ENCODE measurements around the gene CBX3.
A peak's percentile ranks its signal among the peaks of the same experiment; 100 is the strongest.
"Not testable (repeated sequence)": the region's sequence is repeated elsewhere in the genome, so short reads cannot be mapped to it uniquely, and the experiment has no call there.

Gene CBX3

GRCh38 chr7:26163804-26164203, 37.7 kb upstream of the CBX3 start:
- WGBS (ENCODE audit: extremely low coverage, insufficient coverage, insufficient read length): no CpG with 5 or more reads among the region's 1 CpG
- H2BK5ac ChIP-seq (ENCODE audit: low read depth, low read length, poor library complexity): not testable (repeated sequence)

GRCh38 chr7:26165950-26166683, 35.4 kb upstream of the CBX3 start:
- Histone ChIP-seq H3K23ac (ENCODE audit: low read length) (no peak overlapping the region), H2BK12ac (ENCODE audit: low read length) (peak overlapping the region; percentile 11), H3K9ac (ENCODE audit: low read length) (no peak overlapping the region), H2BK5ac (ENCODE audit: low read depth, low read length, poor library complexity) (no peak overlapping the region), H4K8ac (ENCODE audit: low read depth, low read length) (no peak overlapping the region), H3K79me1 (ENCODE audit: low read length) (peaks cover 3% of the 10 kb centered on the region), H3K4ac (ENCODE audit: low read depth, low read length) (no peak overlapping the region), H3K18ac (ENCODE audit: low read length) (no peak overlapping the region), H2AK5ac (ENCODE audit: low read length) (peak overlapping the region; percentile 49), H3K36me3 (ENCODE audit: control insufficient read depth in 1 of 2, insufficient read depth in 2 of 2, low read length in 2 of 2) (no peaks in the 10 kb centered on the region), H3K4me1 (ENCODE audit: control insufficient read depth in 1 of 2, insufficient read depth in 2 of 2, low read length in 2 of 2) (peaks cover 7 to 11% of the 10 kb centered on the region in 2 experiments), H3K9me3 (ENCODE audit: insufficient read depth, low read depth, low read length) (no peaks in the 10 kb centered on the region), H3K4me2 (ENCODE audit: low read length) (no peak overlapping the region), H4K91ac (ENCODE audit: low read depth, low read length) (peak overlapping the region; percentile 37), H2AFZ (ENCODE audit: insufficient read depth, low read length, poor library complexity) (no peak overlapping the region), H2BK120ac (ENCODE audit: insufficient read depth, low read length, poor library complexity) (no peak overlapping the region), H3K4me3 (ENCODE audit: low read depth, low read length) (no peak overlapping the region), H3K27me3 (ENCODE audit: insufficient read depth, low read length) (no peaks in the 10 kb centered on the region), H4K12ac (ENCODE audit: low read depth, low read length) (no peak overlapping the region), H3K14ac (ENCODE audit: low read length) (no peak overlapping the region), H3K27ac (ENCODE audit: low read depth, low read length) (no peak overlapping the region), H3K79me2 (ENCODE audit: control insufficient read depth, insufficient read depth, low read length, poor library complexity) (no peaks in the 10 kb centered on the region)
- peak in 1 of 2 donors; percentile 34 for DNase-seq
- no CpG with 5 or more reads among the region's 9 CpGs for WGBS (ENCODE audit: extremely low coverage, insufficient coverage, insufficient read length)

More at GRCh38 chr7:26163804-26164203, 37.7 kb upstream of the CBX3 start:
- H2AK5ac ChIP-seq (ENCODE audit: low read length); H3K14ac ChIP-seq (ENCODE audit: low read length); H3K4me3 ChIP-seq (ENCODE audit: low read depth, low read length); H2BK12ac ChIP-seq (ENCODE audit: low read length); H3K27ac ChIP-seq (ENCODE audit: low read depth, low read length); H3K4me2 ChIP-seq (ENCODE audit: low read length); H3K36me3 ChIP-seq (ENCODE audit: control insufficient read depth in 1 of 2, insufficient read depth in 2 of 2, low read length in 2 of 2); H3K27me3 ChIP-seq (ENCODE audit: insufficient read depth, low read length); H4K8ac ChIP-seq (ENCODE audit: low read depth, low read length); H3K79me1 ChIP-seq (ENCODE audit: low read length); H3K9me3 ChIP-seq (ENCODE audit: insufficient read depth, low read depth, low read length); H4K12ac ChIP-seq (ENCODE audit: low read depth, low read length); H3K23ac ChIP-seq (ENCODE audit: low read length); H2AFZ ChIP-seq (ENCODE audit: insufficient read depth, low read length, poor library complexity); H3K18ac ChIP-seq (ENCODE audit: low read length); H4K91ac ChIP-seq (ENCODE audit: low read depth, low read length); H3K4ac ChIP-seq (ENCODE audit: low read depth, low read length); H2BK120ac ChIP-seq (ENCODE audit: insufficient read depth, low read length, poor library complexity); H3K79me2 ChIP-seq (ENCODE audit: control insufficient read depth, insufficient read depth, low read length, poor library complexity); DNase-seq; H3K9ac ChIP-seq (ENCODE audit: low read length): not testable (repeated sequence)
- H3K4me1 ChIP-seq (ENCODE audit: control insufficient read depth in 1 of 2, insufficient read depth in 2 of 2, low read length in 2 of 2): peaks cover 10 to 19% of the 10 kb centered on the region in 2 experiments

- Histone ChIP-seq H2AK5ac (ENCODE audit: low read length) (no peak overlapping the region), H4K8ac (ENCODE audit: low read depth, low read length) (no peak overlapping the region), H3K4me3 (ENCODE audit: low read depth, low read length) (no peak overlapping the region), H3K9ac (ENCODE audit: low read length) (no peak overlapping the region), H3K14ac (ENCODE audit: low read length) (no peak overlapping the region), H2BK120ac (ENCODE audit: insufficient read depth, low read length, poor library complexity) (no peak overlapping the region), H4K91ac (ENCODE audit: low read depth, low read length) (no peak overlapping the region), H3K36me3 (ENCODE audit: control insufficient read depth in 1 of 2, insufficient read depth in 2 of 2, low read length in 2 of 2) (no peaks in the 10 kb centered on the region), H3K9me3 (ENCODE audit: insufficient read depth, low read depth, low read length) (no peaks in the 10 kb centered on the region), H3K79me2 (ENCODE audit: control insufficient read depth, insufficient read depth, low read length, poor library complexity) (no peaks in the 10 kb centered on the region), H2BK5ac (ENCODE audit: low read depth, low read length, poor library complexity) (no peak overlapping the region), H3K4me1 (ENCODE audit: control insufficient read depth in 1 of 2, insufficient read depth in 2 of 2, low read length in 2 of 2) (peaks cover 7 to 11% of the 10 kb centered on the region in 2 experiments), H3K23ac (ENCODE audit: low read length) (no peak overlapping the region), H3K27me3 (ENCODE audit: insufficient read depth, low read length) (no peaks in the 10 kb centered on the region), H2BK12ac (ENCODE audit: low read length) (no peak overlapping the region), H4K12ac (ENCODE audit: low read depth, low read length) (no peak overlapping the region), H3K4ac (ENCODE audit: low read depth, low read length) (no peak overlapping the region), H3K27ac (ENCODE audit: low read depth, low read length) (peak overlapping the region; percentile 15), H3K18ac (ENCODE audit: low read length) (no peak overlapping the region), H3K4me2 (ENCODE audit: low read length) (no peak overlapping the region), H2AFZ (ENCODE audit: insufficient read depth, low read length, poor library complexity) (no peak overlapping the region), H3K79me1 (ENCODE audit: low read length) (peaks cover 3% of the 10 kb centered on the region)
- WGBS (ENCODE audit: extremely low coverage, insufficient coverage, insufficient read length): no CpG with 5 or more reads among the region's 5 CpGs
- peak in 1 of 2 donors; percentile 74 for DNase-seq
Measured at GRCh38 chr7:26166684-26167266, 34.8 kb upstream of the CBX3 start.

GRCh38 chr7:26167303-26167934, 34.1 kb upstream of the CBX3 start:
- no peak overlapping the region for H3K14ac ChIP-seq (ENCODE audit: low read length)
- no peaks in the 10 kb centered on the region for H3K79me2 ChIP-seq (ENCODE audit: control insufficient read depth, insufficient read depth, low read length, poor library complexity)
- no peak overlapping the region for H3K4me3 ChIP-seq (ENCODE audit: low read depth, low read length)
- no peak overlapping the region for H2AFZ ChIP-seq (ENCODE audit: insufficient read depth, low read length, poor library complexity)
- H3K4me1 ChIP-seq (ENCODE audit: control insufficient read depth in 1 of 2, insufficient read depth in 2 of 2, low read length in 2 of 2): peaks cover 7 to 11% of the 10 kb centered on the region in 2 experiments
- no peak overlapping the region for H3K23ac ChIP-seq (ENCODE audit: low read length)
- no peak overlapping the region for H2BK5ac ChIP-seq (ENCODE audit: low read depth, low read length, poor library complexity)
- no peak overlapping the region for H3K4ac ChIP-seq (ENCODE audit: low read depth, low read length)
- H3K9ac ChIP-seq (ENCODE audit: low read length): no peak overlapping the region
- H4K12ac ChIP-seq (ENCODE audit: low read depth, low read length): no peak overlapping the region
- H4K91ac ChIP-seq (ENCODE audit: low read depth, low read length): no peak overlapping the region
- H4K8ac ChIP-seq (ENCODE audit: low read depth, low read length): no peak overlapping the region
- peaks cover 3% of the 10 kb centered on the region for H3K79me1 ChIP-seq (ENCODE audit: low read length)
- H2BK120ac ChIP-seq (ENCODE audit: insufficient read depth, low read length, poor library complexity): no peak overlapping the region
- H2AK5ac ChIP-seq (ENCODE audit: low read length): no peak overlapping the region
- no peaks in the 10 kb centered on the region for H3K27me3 ChIP-seq (ENCODE audit: insufficient read depth, low read length)
- WGBS (ENCODE audit: extremely low coverage, insufficient coverage, insufficient read length): no CpG with 5 or more reads among the region's 3 CpGs
- H3K4me2 ChIP-seq (ENCODE audit: low read length): no peak overlapping the region
- no peaks in the 10 kb centered on the region for H3K9me3 ChIP-seq (ENCODE audit: insufficient read depth, low read depth, low read length)
- DNase-seq: no peak
- no peaks in the 10 kb centered on the region for H3K36me3 ChIP-seq (ENCODE audit: control insufficient read depth in 1 of 2, insufficient read depth in 2 of 2, low read length in 2 of 2)
- no peak overlapping the region for H2BK12ac ChIP-seq (ENCODE audit: low read length)
- no peak overlapping the region for H3K27ac ChIP-seq (ENCODE audit: low read depth, low read length)
- H3K18ac ChIP-seq (ENCODE audit: low read length): no peak overlapping the region
